ENCODE data around the gene KRTAP3-3. TPM values are rescaled to one million over a fixed set of nuclear protein-coding genes. Genes with fewer than 3 reads are reported as not detected.

Gene KRTAP3-3
- total RNA-seq, 1 donor from 2014 or later = not detected

GRCh38 chr17:40958086-40958953 is 35.6 kb downstream of the KRTAP3-3 start:
- no peak for DNase-seq (ENCODE audit: low read depth in 2 of 2)

GRCh38 chr17:40956401-40957254 is 37.3 kb downstream of the KRTAP3-3 start:
- DNase-seq (ENCODE audit: low read depth in 2 of 2) = no peak

DNA sequence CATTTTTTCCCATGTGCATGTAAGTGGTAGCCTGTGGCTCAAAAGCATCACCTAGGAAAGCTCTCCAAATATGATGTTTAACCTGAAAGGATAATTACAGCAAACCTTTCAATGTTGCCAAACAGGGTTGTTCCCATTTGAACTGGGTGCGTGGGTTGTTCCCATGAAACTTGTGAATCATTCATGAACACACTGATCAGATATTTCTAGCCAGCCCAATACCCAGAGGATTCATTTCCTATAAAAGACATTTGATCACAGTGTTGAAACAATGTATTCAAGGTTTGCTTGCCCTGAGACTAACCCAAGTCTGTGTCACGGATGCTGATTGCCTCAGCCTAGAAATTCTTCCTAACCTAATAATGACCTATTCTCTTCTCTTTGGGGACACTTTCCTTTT is 40.1 kb downstream of the KRTAP3-3 start:
- no peak for DNase-seq (ENCODE audit: low read depth in 2 of 2)

- no peak for DNase-seq (ENCODE audit: low read depth in 2 of 2)
Observed at GRCh38 chr17:40952661-40953060, 41.3 kb downstream of the KRTAP3-3 start.

GRCh38 chr17:40952154-40952553 is 41.8 kb downstream of the KRTAP3-3 start:
- DNase-seq (ENCODE audit: low read depth in 2 of 2) = no peak

DNA sequence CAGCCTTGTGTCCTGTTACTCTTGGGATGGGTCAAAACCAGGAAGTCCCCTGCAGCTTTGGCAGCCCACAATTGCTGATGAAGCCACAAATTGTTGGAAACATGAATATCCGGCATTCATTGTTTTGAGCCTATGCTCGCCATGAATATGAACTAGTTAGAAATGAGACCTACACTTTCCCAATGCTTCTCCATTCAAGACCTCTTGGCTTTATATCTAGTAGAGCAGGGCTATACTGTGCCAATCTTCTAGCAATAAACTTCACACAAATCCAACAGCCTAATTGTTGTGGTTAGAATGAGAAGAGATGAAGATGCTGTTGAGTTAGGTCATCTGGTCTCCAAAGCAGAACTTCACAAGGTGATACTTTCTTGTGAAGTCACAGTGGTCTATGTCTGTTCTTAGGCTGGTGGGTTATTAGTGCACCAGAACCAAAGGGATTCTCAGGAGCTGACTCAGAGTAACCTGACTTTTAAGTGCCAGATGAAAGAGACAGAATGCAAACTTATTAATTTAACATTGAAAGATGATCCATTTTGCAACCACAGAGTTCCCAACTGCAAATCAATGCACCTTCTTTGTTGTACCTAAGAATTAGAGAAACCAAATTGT is 42.8 kb downstream of the KRTAP3-3 start:
- peak in 1 of 2 donors; percentile 38 for DNase-seq (ENCODE audit: low read depth in 2 of 2)

DNA sequence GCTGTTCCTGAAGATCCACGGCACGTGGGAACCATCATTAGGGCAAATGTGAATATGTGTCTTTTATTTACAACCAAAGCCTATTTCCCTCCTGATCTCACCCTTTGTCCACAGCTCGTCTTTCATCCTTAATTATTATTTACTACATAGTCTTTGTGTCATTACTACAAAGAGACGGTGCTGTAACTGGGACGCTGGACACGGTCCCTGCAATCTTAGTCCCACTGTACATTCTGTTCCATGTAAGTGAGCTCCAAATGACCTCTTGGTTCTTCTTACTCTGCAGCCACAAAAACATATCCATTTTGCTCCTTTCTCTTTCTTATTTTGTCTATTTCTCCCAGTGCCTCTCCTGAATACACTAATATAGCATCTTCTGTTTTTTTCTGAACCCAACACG is 43.8 kb downstream of the KRTAP3-3 start:
- no peak for DNase-seq (ENCODE audit: low read depth in 2 of 2)

DNA sequence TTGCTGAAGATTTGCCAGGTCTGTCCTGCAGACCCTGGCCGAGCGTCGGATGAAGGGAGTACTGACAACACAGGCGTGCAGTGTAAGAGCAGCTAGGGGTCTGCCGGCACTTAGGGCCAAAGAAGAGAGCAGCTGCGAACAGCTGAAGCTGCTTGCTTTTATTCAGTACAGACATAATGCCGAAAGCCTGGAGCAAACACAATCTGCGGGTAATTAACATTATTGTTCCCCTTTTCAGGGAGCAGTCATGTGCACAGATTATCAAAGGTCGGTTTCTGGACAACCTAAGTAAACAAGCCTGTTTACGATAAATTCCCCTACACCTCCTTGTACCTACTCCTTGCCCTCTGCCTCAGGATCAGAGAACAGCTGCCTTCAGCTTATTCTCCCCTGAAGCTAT is 44.5 kb downstream of the KRTAP3-3 start:
- no peak for DNase-seq (ENCODE audit: low read depth in 2 of 2)

- DNase-seq (ENCODE audit: low read depth in 2 of 2) = no peak
Observed at GRCh38 chr17:40947929-40948328, 46.0 kb downstream of the KRTAP3-3 start.

DNA sequence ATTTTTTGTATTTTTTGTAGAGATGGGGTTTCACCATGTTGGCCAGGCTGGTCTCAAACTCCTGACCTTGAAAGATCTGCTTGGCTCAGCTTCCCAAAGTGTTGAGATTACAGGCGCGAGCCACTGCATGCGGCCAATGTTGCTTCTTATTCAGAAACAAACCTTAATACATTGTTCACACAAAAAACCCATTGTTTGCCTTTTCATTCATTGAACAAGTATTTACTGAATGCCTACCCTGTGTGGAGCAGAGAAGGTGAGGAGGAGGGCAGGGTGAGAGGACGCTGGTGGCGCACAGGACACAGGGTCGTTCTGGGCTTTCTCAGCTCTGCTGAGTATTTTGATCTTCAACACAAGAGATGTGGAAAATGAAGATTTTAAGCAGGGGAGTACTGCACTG is 48.5 kb downstream of the KRTAP3-3 start:
- DNase-seq (ENCODE audit: low read depth in 2 of 2) = no peak

- no peak for DNase-seq (ENCODE audit: low read depth in 2 of 2)
Observed at GRCh38 chr17:40944531-40944930, 49.4 kb downstream of the KRTAP3-3 start.

Other genes with a start within 250 kb of the KRTAP3-3 start
- not detected in 2 replicates for gene KRT25, start 238.8 kb downstream of the KRTAP3-3 start, total RNA-seq
- not detected in 2 replicates for gene KRT26, start 222.0 kb downstream of the KRTAP3-3 start, total RNA-seq
- gene KRT27, start 211.6 kb downstream of the KRTAP3-3 start, total RNA-seq = not detected in 2 replicates
- gene KRT28, start 194.2 kb downstream of the KRTAP3-3 start, total RNA-seq = not detected in 2 replicates
- gene KRT10, start 171.6 kb downstream of the KRTAP3-3 start, total RNA-seq = 1.6 and 3.3 TPM in 2 replicates
- not detected in 2 replicates for gene KRT12, start 126.9 kb downstream of the KRTAP3-3 start, total RNA-seq
- gene KRT20, start 108.9 kb downstream of the KRTAP3-3 start, total RNA-seq = not detected in 2 replicates
- gene KRT23, start 56.5 kb downstream of the KRTAP3-3 start, total RNA-seq = under 0.01 and 1.6 TPM in 2 replicates
- gene KRT39, start 27.2 kb downstream of the KRTAP3-3 start, total RNA-seq = not detected in 2 replicates
- not detected in 2 replicates for gene KRT40, start 9.8 kb downstream of the KRTAP3-3 start, total RNA-seq
- not detected in 2 replicates for gene KRTAP3-2, start 5.7 kb upstream of the KRTAP3-3 start, total RNA-seq
- gene KRTAP3-1, start 15.0 kb upstream of the KRTAP3-3 start, total RNA-seq = not detected in 2 replicates
- gene KRTAP1-5, start 33.0 kb upstream of the KRTAP3-3 start, total RNA-seq = not detected in 2 replicates
- not detected in 2 replicates for gene KRTAP1-4, start 36.0 kb upstream of the KRTAP3-3 start, total RNA-seq
- not detected in 2 replicates for gene KRTAP1-3, start 40.7 kb upstream of the KRTAP3-3 start, total RNA-seq
- not detected in 2 replicates for gene KRTAP1-1, start 47.3 kb upstream of the KRTAP3-3 start, total RNA-seq
- gene KRTAP2-1, start 53.2 kb upstream of the KRTAP3-3 start, total RNA-seq = not detected in 2 replicates
- not detected in 2 replicates for gene KRTAP2-2, start 61.1 kb upstream of the KRTAP3-3 start, total RNA-seq
- gene KRTAP2-3, start 66.0 kb upstream of the KRTAP3-3 start, total RNA-seq = not detected in 2 replicates
- gene KRTAP2-4, start 71.7 kb upstream of the KRTAP3-3 start, total RNA-seq = not detected in 2 replicates
- not detected in 2 replicates for gene KRTAP4-7, start 90.0 kb upstream of the KRTAP3-3 start, total RNA-seq
- gene KRTAP4-8, start 104.0 kb upstream of the KRTAP3-3 start, total RNA-seq = not detected in 2 replicates
- gene KRTAP4-16, start 108.0 kb upstream of the KRTAP3-3 start, total RNA-seq = not detected in 2 replicates
- gene KRTAP4-9, start 111.2 kb upstream of the KRTAP3-3 start, total RNA-seq = not detected in 2 replicates
- gene KRTAP4-11, start 124.2 kb upstream of the KRTAP3-3 start, total RNA-seq = not detected in 2 replicates
- gene KRTAP4-12, start 130.0 kb upstream of the KRTAP3-3 start, total RNA-seq = not detected in 2 replicates
- not detected in 2 replicates for gene KRTAP4-6, start 146.4 kb upstream of the KRTAP3-3 start, total RNA-seq
- gene KRTAP4-5, start 155.7 kb upstream of the KRTAP3-3 start, total RNA-seq = not detected in 2 replicates
- not detected in 2 replicates for gene KRTAP4-4, start 166.6 kb upstream of the KRTAP3-3 start, total RNA-seq
- not detected in 2 replicates for gene KRTAP4-3, start 174.1 kb upstream of the KRTAP3-3 start, total RNA-seq
- not detected in 2 replicates for gene KRTAP4-2, start 184.1 kb upstream of the KRTAP3-3 start, total RNA-seq
- gene KRTAP4-1, start 190.7 kb upstream of the KRTAP3-3 start, total RNA-seq = not detected in 2 replicates
- not detected in 2 replicates for gene KRTAP9-1, start 195.7 kb upstream of the KRTAP3-3 start, total RNA-seq
- not detected in 2 replicates for gene KRTAP9-2, start 232.5 kb upstream of the KRTAP3-3 start, total RNA-seq
- gene KRTAP9-3, start 238.3 kb upstream of the KRTAP3-3 start, total RNA-seq = not detected in 2 replicates
- not detected in 2 replicates for gene KRTAP9-8, start 243.8 kb upstream of the KRTAP3-3 start, total RNA-seq